Measurements from ENCODE around the gene ACE2. TPM values are rescaled to one million over a fixed set of nuclear protein-coding genes. Genes with fewer than 3 reads are reported as not detected.

Gene ACE2
- total RNA-seq, 1 experiment from 2014 or later = 0.45 TPM

- Histone ChIP-seq H3K36me3 (replicated peaks; ENCODE audit: control insufficient read depth, insufficient read depth, low read length) (no peaks in the 10 kb centered on the region), H3K4me3 (ENCODE audit: insufficient read depth, low read depth, low read length) (no peak overlapping the region), H3K27me3 (ENCODE audit: control insufficient read depth, insufficient read depth, low read length) (no peaks in the 10 kb centered on the region)
- DNase-seq = no peak
Measured at GRCh38 chrX:15602761-15603160, 2.0 kb upstream of the ACE2 start.

- no peak for DNase-seq
- Histone ChIP-seq H3K4me3 (ENCODE audit: insufficient read depth, low read depth, low read length) (no peak overlapping the region), H3K27me3 (ENCODE audit: control insufficient read depth, insufficient read depth, low read length) (no peaks in the 10 kb centered on the region)
Measured at GRCh38 chrX:15601932-15602331, 1.2 kb upstream of the ACE2 start.

GRCh38 chrX:15600049-15600448 lies 711 bp downstream of the ACE2 start:
- Histone ChIP-seq H3K27me3 (ENCODE audit: control insufficient read depth, insufficient read depth, low read length) (no peaks in the 10 kb centered on the region), H3K4me3 (ENCODE audit: insufficient read depth, low read depth, low read length) (no peak overlapping the region), H3K36me3 (replicated peaks; ENCODE audit: control insufficient read depth, insufficient read depth, low read length) (no peaks in the 10 kb centered on the region)
- no peak for DNase-seq

More at GRCh38 chrX:15601932-15602331, 1.2 kb upstream of the ACE2 start:
- no peaks in the 10 kb centered on the region for H3K36me3 ChIP-seq (replicated peaks; ENCODE audit: control insufficient read depth, insufficient read depth, low read length)

- DNase-seq = no peak
- Histone ChIP-seq H3K36me3 (replicated peaks; ENCODE audit: control insufficient read depth, insufficient read depth, low read length) (no peaks in the 10 kb centered on the region), H3K4me3 (ENCODE audit: insufficient read depth, low read depth, low read length) (no peak overlapping the region), H3K27me3 (ENCODE audit: control insufficient read depth, insufficient read depth, low read length) (no peaks in the 10 kb centered on the region)
Measured at GRCh38 chrX:15599461-15599860, 1.3 kb downstream of the ACE2 start.

GRCh38 chrX:15598026-15598425 lies 2.7 kb downstream of the ACE2 start:
- Histone ChIP-seq H3K27me3 (ENCODE audit: control insufficient read depth, insufficient read depth, low read length) (no peaks in the 10 kb centered on the region), H3K4me3 (ENCODE audit: insufficient read depth, low read depth, low read length) (no peak overlapping the region), H3K36me3 (replicated peaks; ENCODE audit: control insufficient read depth, insufficient read depth, low read length) (no peaks in the 10 kb centered on the region)
- no peak for DNase-seq

GRCh38 chrX:15594371-15594770 lies 6.4 kb downstream of the ACE2 start:
- no peak for DNase-seq
- Histone ChIP-seq H3K36me3 (replicated peaks; ENCODE audit: control insufficient read depth, insufficient read depth, low read length) (no peaks in the 10 kb centered on the region), H3K27me3 (ENCODE audit: control insufficient read depth, insufficient read depth, low read length) (no peaks in the 10 kb centered on the region), H3K4me3 (ENCODE audit: insufficient read depth, low read depth, low read length) (no peak overlapping the region)

- no peaks in the 10 kb centered on the region for H3K36me3 ChIP-seq (replicated peaks; ENCODE audit: control insufficient read depth, insufficient read depth, low read length)
- H3K27me3 ChIP-seq (ENCODE audit: control insufficient read depth, insufficient read depth, low read length) = no peaks in the 10 kb centered on the region
- H3K4me3 ChIP-seq (ENCODE audit: insufficient read depth, low read depth, low read length) = no peak overlapping the region
- DNase-seq = no peak
Measured at GRCh38 chrX:15579778-15580747, 20.7 kb downstream of the ACE2 start.

- DNase-seq = no peak
- H3K36me3 ChIP-seq (replicated peaks; ENCODE audit: control insufficient read depth, insufficient read depth, low read length) = no peaks in the 10 kb centered on the region
- no peaks in the 10 kb centered on the region for H3K27me3 ChIP-seq (ENCODE audit: control insufficient read depth, insufficient read depth, low read length)
- no peak overlapping the region for H3K4me3 ChIP-seq (ENCODE audit: insufficient read depth, low read depth, low read length)
Measured at GRCh38 chrX:15576019-15576418, 24.7 kb downstream of the ACE2 start.

- DNase-seq = no peak
- Histone ChIP-seq H3K4me3 (ENCODE audit: insufficient read depth, low read depth, low read length) (no peak overlapping the region), H3K36me3 (replicated peaks; ENCODE audit: control insufficient read depth, insufficient read depth, low read length) (no peaks in the 10 kb centered on the region), H3K27me3 (ENCODE audit: control insufficient read depth, insufficient read depth, low read length) (no peaks in the 10 kb centered on the region)
Measured at GRCh38 chrX:15574017-15574416, 26.7 kb downstream of the ACE2 start.

GRCh38 chrX:15570145-15570544 lies 30.6 kb downstream of the ACE2 start:
- H3K27me3 ChIP-seq (ENCODE audit: control insufficient read depth, insufficient read depth, low read length) = no peaks in the 10 kb centered on the region
- no peak for DNase-seq
- no peaks in the 10 kb centered on the region for H3K36me3 ChIP-seq (replicated peaks; ENCODE audit: control insufficient read depth, insufficient read depth, low read length)
- H3K4me3 ChIP-seq (ENCODE audit: insufficient read depth, low read depth, low read length) = no peak overlapping the region

- H3K36me3 ChIP-seq (replicated peaks; ENCODE audit: control insufficient read depth, insufficient read depth, low read length) = no peaks in the 10 kb centered on the region
- no peak for DNase-seq
- H3K4me3 ChIP-seq (ENCODE audit: insufficient read depth, low read depth, low read length) = no peak overlapping the region
- H3K27me3 ChIP-seq (ENCODE audit: control insufficient read depth, insufficient read depth, low read length) = no peaks in the 10 kb centered on the region
Measured at GRCh38 chrX:15567886-15568616, 32.7 kb downstream of the ACE2 start.

GRCh38 chrX:15567267-15567666 lies 33.5 kb downstream of the ACE2 start:
- Histone ChIP-seq H3K36me3 (replicated peaks; ENCODE audit: control insufficient read depth, insufficient read depth, low read length) (no peaks in the 10 kb centered on the region), H3K4me3 (ENCODE audit: insufficient read depth, low read depth, low read length) (no peak overlapping the region), H3K27me3 (ENCODE audit: control insufficient read depth, insufficient read depth, low read length) (no peaks in the 10 kb centered on the region)
- no peak for DNase-seq

GRCh38 chrX:15566244-15566643 lies 34.5 kb downstream of the ACE2 start:
- H3K36me3 ChIP-seq (replicated peaks; ENCODE audit: control insufficient read depth, insufficient read depth, low read length) = no peaks in the 10 kb centered on the region
- no peaks in the 10 kb centered on the region for H3K27me3 ChIP-seq (ENCODE audit: control insufficient read depth, insufficient read depth, low read length)
- peak; percentile 3 for DNase-seq
- H3K4me3 ChIP-seq (ENCODE audit: insufficient read depth, low read depth, low read length) = no peak overlapping the region

- H3K36me3 ChIP-seq (replicated peaks; ENCODE audit: control insufficient read depth, insufficient read depth, low read length) = no peaks in the 10 kb centered on the region
- DNase-seq = peak; percentile 9
- H3K27me3 ChIP-seq (ENCODE audit: control insufficient read depth, insufficient read depth, low read length) = no peaks in the 10 kb centered on the region
- H3K4me3 ChIP-seq (ENCODE audit: insufficient read depth, low read depth, low read length) = no peak overlapping the region
Measured at GRCh38 chrX:15564981-15565579, 35.7 kb downstream of the ACE2 start.

- no peak for DNase-seq
- Histone ChIP-seq H3K4me3 (ENCODE audit: insufficient read depth, low read depth, low read length) (no peak overlapping the region), H3K36me3 (replicated peaks; ENCODE audit: control insufficient read depth, insufficient read depth, low read length) (no peaks in the 10 kb centered on the region)
Measured at GRCh38 chrX:15563056-15563455, 37.7 kb downstream of the ACE2 start.

More at GRCh38 chrX:15563056-15563455, 37.7 kb downstream of the ACE2 start:
- no peaks in the 10 kb centered on the region for H3K27me3 ChIP-seq (ENCODE audit: control insufficient read depth, insufficient read depth, low read length)

Measured in H7 (cell line).